ENCODE measurements around the gene MGLL.

Gene MGLL

GRCh38 chr3:127753338-127753737 lies 69.0 kb downstream of the MGLL start:
- no peak for DNase-seq (ENCODE audit: low read depth)
- no peak overlapping the region for H3K4me3 ChIP-seq (ENCODE audit: control insufficient read depth, low read depth, low read length)
- no peak for TF ChIP-seq CTCF (IDR thresholded peaks at IDR 0.05; ENCODE audit: control insufficient read depth, insufficient read depth, low read depth, low read length, missing control alignments)

DNA sequence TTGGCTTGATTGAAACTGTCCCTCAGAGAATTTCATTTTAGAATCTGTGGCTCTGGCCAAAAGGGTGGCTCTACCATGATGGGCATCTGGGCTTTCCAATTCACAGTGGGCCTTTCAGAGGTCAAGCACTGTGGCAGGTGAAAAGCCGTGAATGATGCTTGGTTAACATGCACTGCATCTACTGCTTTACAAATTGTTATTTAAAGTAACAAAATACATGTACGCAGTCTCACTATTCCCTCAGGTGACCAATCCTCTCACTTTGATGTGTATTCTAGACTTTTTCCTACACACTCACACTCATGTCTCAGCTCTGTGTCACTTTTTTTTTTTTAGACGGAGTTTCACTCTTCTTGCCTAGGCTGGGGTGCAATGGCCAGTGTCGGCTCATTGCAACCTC lies 70.5 kb downstream of the MGLL start:
- no peak for TF ChIP-seq CTCF (IDR thresholded peaks at IDR 0.05; ENCODE audit: control insufficient read depth, insufficient read depth, low read depth, low read length, missing control alignments)
- DNase-seq (ENCODE audit: low read depth), result no peak
- no peak overlapping the region for H3K4me3 ChIP-seq (ENCODE audit: control insufficient read depth, low read depth, low read length)

- no peak for DNase-seq (ENCODE audit: low read depth)
- TF ChIP-seq CTCF (IDR thresholded peaks at IDR 0.05; ENCODE audit: control insufficient read depth, insufficient read depth, low read depth, low read length, missing control alignments), result no peak
- no peak overlapping the region for H3K4me3 ChIP-seq (ENCODE audit: control insufficient read depth, low read depth, low read length)
These were observed 71.1 kb downstream of the MGLL start for GRCh38 chr3:127751163-127751621.

GRCh38 chr3:127750226-127751031 lies 71.9 kb downstream of the MGLL start:
- TF ChIP-seq CTCF (IDR thresholded peaks at IDR 0.05; ENCODE audit: control insufficient read depth, insufficient read depth, low read depth, low read length, missing control alignments), result no peak
- DNase-seq (ENCODE audit: low read depth), result peak; percentile 74
- no peak overlapping the region for H3K4me3 ChIP-seq (ENCODE audit: control insufficient read depth, low read depth, low read length)

GRCh38 chr3:127749787-127750225 lies 72.5 kb downstream of the MGLL start:
- no peak for TF ChIP-seq CTCF (IDR thresholded peaks at IDR 0.05; ENCODE audit: control insufficient read depth, insufficient read depth, low read depth, low read length, missing control alignments)
- no peak for DNase-seq (ENCODE audit: low read depth)
- H3K4me3 ChIP-seq (ENCODE audit: control insufficient read depth, low read depth, low read length), result no peak overlapping the region

- H3K4me3 ChIP-seq (ENCODE audit: control insufficient read depth, low read depth, low read length), result no peak overlapping the region
- TF ChIP-seq CTCF (IDR thresholded peaks at IDR 0.05; ENCODE audit: control insufficient read depth, insufficient read depth, low read depth, low read length, missing control alignments), result no peak
- DNase-seq (ENCODE audit: low read depth), result no peak
These were observed 73.0 kb downstream of the MGLL start for GRCh38 chr3:127749361-127749760.

Measured in AG09309 (cell line).